Right hindlimb (tissue), 1 donor: ENCODE data around the gene TRIO.
A peak's percentile ranks its signal among the peaks of the same experiment; 100 is the strongest.
"Not testable (repeated sequence)": the region's sequence is repeated elsewhere in the genome, so short reads cannot be mapped to it uniquely, and the experiment has no call there.

Experiments used
- DNase-seq: peaks from one replicate; pipeline ENCODE4 v3.0.0-alpha.2; 2018

The TRIO gene

DNA sequence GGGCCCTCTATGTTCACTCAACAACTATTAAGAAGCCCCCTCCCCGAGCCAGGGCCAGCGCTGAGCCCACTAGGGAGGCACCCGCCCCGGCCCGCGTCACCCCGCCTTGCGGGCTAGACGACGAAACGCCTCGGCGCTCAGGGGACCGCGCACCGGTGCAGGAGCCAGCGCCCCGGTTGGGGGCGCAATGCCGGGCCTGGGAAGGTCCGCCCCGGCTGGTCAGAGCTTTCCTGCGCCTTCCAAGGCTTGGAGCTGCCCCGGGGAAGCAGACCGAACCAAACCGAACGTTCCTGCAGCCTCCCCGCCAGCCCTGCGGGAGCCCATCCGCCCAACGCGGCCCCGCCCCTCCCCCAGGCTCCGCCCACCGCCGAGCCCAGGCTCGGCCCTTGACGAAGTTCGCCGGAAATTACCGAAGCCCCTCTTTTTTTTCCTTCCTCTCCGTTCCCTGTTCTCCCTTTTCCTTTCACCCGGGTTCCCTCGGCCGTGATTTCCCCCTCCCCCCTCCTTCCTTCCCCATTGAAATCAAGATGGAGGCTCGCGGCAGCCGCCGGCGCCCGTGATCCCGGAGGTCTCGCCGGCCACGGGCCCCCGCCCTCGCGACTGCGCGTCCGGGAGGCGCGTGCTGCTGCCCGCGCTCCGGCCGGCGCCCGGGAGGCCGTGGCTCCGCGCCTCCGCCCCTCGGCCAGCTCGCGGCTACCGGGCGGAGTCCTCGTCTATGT lies at the start of gene TRIO:
TRIO (plus strand) TSS at position 516 of the 719 bp plus-strand sequence. CDS start 384 bp downstream, outside the sequence.
- peak; percentile 97 for DNase-seq

DNA sequence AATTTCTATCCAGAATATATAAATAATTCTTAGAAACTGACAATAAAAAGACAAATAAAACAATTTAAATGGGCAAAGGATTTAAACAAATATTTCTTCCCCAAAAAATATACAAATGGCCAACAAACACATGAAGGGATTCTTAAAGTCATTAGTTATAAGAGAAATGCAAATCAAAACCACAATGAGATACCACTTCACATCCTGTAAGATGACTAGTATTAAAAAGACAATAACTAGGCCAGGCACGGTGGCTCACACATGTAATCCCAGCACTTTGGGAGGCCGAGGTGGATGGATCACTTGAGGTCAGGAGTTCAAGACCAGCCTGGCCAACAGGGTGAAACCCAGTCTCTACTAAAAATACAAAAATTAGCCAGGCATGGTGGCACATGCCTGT lies 45.8 kb upstream of the TRIO start:
- DNase-seq: not testable (repeated sequence)

DNA sequence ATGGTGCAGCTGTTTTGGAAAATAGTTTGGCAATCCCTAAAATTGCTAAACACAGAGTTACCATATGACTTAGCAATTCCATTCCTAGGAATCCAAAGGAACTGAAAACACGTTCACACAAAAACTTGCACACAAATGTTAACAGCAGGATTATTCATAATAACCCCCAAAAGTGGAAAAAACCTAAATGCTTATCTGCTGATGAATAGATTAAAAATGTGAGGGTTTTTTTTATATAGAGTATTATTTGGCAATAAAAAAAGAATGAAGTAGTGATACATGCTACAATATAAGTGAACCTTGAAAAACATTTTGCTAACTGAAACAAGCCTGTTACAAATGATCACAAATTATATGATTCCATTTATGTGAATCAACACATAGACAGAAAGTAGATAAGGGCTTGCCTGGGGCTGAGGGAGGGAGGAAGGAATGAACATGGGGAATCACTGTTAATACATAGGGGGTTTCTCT lies 45.1 kb upstream of the TRIO start:
- DNase-seq: no peak

- no peak for DNase-seq
Observed at GRCh38 chr5:14100281-14100680, 42.9 kb upstream of the TRIO start.

DNA sequence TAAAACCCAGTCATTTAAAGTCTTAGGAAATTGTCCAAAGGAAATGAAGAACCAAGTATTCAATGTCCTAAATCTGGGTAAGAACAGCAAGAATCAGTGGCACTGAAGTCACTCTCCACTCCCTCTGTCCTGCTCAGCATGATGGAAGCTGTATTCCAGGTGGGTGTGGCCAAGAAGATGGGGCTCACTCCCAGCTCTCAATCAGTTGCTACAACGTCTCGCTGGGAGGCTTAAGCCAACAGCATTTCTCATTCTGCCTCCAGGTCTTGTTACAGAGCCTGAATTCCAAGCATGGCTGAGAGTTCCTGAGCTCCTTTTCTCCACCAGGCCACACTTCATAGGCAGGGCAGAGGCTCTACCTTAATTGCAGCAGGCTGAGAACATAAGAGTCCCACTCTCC lies 41.2 kb upstream of the TRIO start:
- no peak for DNase-seq

DNA sequence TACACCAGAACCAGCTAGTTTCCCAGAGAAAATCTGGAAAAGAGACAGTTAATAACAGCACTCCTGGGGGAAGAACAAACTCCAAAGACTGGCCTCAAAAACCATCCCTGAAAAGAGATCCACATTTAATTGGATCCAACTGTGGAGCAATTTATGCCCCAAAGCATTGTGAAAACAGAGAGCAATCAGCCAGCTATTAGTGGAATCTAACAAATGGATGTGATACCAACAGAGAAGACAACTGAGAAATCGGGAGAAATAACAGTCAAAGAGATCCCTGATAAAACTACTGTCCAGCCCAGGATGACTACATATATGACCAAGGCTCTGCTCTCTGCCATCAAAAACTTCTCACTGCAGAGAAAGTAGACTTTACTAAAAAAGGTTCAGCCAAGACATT lies 40.5 kb upstream of the TRIO start:
- DNase-seq: no peak

GRCh38 chr5:14105718-14106410 lies 37.3 kb upstream of the TRIO start:
- DNase-seq: no peak

DNA sequence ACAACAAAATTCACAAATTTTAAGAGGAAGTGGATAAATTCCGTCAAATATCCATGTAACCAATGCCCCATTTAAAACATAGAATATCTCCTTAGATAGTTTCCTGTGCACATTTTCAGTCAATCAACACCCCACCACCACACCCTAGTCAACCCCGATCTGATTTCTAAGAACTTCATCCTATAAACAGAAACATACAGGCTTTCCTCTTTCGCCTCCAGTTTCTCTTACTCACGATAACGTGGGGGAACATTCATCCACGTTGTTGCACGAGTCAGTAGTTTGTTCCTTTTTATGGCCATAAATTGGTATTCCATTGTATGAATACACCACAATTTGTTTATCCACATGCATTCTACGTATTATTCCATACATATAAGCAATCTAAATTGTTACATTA lies 35.6 kb upstream of the TRIO start:
- no peak for DNase-seq

- DNase-seq: peak; percentile 30
Observed at GRCh38 chr5:14108170-14108996, 34.8 kb upstream of the TRIO start.

- no peak for DNase-seq
Observed at GRCh38 chr5:14109041-14109747, 33.9 kb upstream of the TRIO start.

- no peak for DNase-seq
Observed at GRCh38 chr5:14109771-14110170, 33.4 kb upstream of the TRIO start.

GRCh38 chr5:14110196-14110595 lies 32.9 kb upstream of the TRIO start:
- no peak for DNase-seq

DNA sequence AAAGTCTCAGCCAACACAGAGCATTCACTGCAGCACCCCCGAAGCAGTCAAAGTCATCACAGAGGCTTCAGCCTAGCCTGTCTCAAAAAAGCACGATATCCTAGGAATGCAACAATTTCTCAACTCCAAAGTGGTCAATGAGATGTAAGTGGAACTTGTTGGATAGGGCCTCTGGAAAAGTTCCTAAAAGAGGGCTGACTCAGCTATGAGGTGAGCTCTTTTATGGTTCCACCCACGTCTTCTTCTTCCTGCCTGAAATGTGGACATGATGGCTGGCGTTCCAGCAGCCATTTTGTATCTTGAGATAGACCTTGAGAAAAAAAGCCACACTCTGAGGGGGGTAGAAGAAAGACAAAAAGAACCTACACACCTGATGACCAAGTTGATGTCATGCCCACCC lies 32.5 kb upstream of the TRIO start:
- no peak for DNase-seq

DNA sequence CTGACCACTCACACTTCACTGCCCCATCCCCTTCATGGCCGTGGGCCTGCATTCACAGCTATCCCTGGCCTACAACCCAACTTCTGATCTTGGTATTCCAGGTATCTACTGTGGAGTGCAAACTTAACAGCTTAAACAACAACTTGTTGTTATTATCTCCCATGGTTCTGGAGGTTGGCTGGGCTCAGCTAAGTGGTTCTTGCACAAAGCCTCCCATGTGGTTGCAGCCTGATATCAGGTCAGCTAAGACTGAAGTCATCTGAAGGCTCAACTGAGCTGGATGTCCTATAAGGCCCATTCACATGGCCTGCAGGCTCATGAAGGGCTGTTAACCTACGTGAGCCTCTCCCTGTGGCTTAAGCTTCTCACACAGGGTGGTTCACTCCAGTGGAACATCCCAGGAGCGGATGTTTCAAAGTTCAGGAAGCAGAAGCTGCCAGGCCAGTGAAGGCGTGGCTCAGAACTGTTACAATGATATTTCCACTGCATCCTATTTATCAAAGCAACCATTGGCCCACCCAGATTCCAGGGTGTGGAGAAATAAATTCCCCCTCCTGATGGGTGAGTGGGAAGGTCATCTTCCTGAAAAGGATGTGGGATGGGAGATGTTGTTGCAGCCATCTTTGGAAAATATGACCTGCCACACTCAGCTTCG lies 30.0 kb upstream of the TRIO start:
- DNase-seq: peak; percentile 29

DNA sequence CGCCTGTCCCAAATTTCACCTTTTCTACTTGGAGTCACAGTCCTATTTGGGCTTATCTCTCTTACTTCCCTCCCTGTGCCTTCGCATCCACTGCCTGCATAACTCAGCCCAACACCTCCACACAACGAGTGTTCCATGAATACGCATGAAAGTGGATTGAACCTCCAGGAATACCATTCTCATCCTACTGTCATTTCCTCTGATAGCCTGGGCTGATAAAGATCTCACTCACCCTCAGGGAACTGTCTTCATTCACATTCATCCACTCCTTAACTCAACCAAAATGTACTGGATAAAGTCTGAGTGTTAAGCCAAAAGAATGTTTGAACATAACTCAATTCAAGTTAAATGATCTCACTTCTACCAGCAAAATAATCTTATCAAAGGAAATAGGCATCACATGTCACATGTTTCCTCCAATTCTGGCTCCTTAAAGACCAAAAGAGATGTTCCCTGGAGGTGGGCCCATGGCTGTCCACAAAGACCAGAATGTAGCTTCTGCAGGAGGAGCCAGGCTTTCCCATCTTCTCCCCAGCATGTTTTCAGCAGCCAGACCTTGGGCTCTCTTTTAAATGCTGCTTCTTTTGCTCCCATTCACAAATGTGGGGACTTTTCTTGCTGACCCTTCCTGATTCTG lies 28.4 kb upstream of the TRIO start:
- DNase-seq: no peak

DNA sequence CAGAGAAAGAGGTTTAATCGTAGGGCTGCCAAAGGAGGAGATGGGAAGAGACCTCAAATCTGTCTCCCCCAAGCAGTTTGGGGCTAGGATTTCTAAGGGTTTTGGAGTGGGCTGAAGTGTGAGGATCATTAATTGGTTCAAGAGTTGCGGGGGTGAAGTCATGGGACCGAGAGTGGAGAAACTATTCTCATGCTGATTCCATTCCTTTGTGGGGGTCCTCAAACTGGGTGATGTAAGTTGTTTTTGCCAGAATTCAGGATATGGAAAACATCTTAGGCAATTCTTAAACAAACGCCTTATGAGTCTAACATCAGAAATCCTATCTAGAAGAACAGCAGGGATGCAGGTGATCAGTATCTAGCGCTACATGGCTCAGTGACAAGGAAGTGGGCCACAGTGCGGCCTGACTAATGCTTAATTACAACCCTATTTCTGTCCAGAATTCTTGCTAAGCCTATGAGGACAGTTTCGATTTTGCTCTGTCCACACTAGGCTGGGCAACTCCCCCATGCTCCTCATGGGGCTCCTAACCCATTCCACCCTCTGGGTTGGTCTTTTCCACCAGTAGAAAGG lies 27.7 kb upstream of the TRIO start:
- DNase-seq: no peak

DNA sequence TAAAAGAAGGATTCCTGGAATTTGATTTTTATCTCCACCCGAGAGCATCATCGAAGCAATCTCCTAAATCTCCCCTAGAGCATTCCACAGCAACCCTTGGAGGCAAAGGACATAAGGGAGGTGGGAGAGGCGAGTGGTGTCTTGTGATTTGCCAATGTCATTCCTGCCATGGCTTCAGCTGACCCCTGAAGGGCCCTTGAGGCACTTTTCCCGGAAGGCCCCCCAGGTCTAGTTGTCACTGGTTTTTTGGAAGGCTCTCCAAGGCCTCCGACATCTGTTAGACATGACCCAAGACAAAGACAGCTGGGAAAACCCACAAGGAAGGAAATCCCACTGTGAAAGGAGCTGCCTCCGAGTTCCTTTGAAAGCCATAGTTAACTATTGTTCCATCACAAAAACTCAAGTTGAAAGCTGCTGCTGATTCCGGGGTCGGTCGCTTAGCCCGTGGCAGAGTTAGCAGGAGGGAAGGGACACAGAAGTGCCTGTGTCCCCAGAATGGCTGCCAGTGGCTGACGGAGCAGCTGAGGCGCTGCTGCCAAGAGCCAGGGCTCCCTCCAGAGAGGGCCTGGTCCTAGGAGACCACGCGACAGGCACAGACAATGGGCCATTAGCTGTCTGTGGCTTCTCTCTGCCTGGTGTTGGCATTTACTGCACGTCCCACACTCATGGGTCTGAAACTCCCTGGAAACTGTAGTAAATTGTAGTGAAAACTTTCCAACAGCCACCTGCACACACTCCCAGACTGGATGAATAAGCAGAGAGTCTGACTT lies 24.4 kb upstream of the TRIO start:
- peak; percentile 24 for DNase-seq

GRCh38 chr5:14120176-14120575 lies 23.0 kb upstream of the TRIO start:
- DNase-seq: no peak

- DNase-seq: no peak
Observed at GRCh38 chr5:14121552-14121951, 21.6 kb upstream of the TRIO start.

GRCh38 chr5:14122089-14122488 lies 21.1 kb upstream of the TRIO start:
- no peak for DNase-seq

DNA sequence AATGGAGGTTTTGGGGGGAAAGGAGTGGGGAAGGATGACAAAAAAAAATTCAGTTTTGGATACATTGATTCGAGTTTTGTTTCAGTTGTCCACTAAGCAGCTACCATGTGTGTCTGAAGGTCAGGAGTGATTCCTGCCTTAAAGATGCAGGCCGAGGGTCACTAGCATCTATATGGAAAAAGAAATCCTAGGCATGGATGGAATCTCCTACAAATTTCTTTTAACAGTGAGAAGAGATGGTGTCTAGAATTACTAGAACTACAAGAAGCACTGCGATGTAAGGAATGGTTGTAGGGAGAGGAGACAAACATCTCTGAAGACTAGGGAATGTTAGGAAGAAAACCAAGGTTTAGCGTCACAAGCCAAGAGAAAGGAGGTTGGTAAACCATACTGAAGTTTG lies 19.6 kb upstream of the TRIO start:
- DNase-seq: no peak
